Islet precursor cell (in vitro differentiated cells): ENCODE measurements around the gene DESI1.
"Not testable (repeated sequence)": the region's sequence is repeated elsewhere in the genome, so short reads cannot be mapped to it uniquely, and the experiment has no call there.

Source experiments
- DNase-seq: peaks from one replicate; pipeline ENCODE4 v3.0.0-alpha.2; 2018

Gene DESI1

DNA sequence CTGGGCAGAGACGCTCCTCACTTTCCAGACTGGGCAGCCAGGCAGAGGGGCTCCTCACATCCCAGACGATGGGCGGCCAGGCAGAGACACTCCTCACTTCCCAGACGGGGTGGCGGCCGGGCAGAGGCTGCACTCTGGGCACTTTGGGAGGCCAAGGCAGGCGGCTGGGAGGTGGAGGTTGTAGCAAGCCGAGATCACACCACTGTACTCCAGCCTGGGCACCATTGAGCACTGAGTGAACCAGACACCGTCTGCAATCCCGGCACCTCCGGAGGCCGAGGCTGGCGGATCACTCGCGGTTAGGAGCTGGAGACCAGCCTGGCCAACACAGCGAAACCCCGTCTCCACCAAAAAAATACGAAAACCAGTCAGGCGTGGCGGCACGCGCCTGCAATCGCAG, 10.8 kb upstream of the DESI1 start:
- DNase-seq = not testable (repeated sequence)

- DNase-seq = not testable (repeated sequence)
Measured at GRCh38 chr22:41631115-41631514, 10.3 kb upstream of the DESI1 start.

GRCh38 chr22:41625577-41625976, 4.7 kb upstream of the DESI1 start:
- DNase-seq = no peak

DNA sequence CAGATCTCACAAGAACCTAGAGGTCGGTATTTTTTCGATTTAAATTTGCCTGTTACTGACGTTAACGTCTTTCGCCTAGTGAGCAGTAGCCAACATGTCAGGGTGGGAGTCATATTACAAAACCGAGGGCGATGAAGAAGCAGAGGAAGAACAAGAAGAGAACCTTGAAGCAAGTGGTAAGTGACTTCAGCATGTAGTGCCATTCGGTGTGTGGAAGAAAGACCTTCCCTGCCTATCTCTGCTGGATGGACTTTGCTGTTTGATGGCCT, 1.0 kb upstream of the DESI1 start:
- DNase-seq = no peak

GRCh38 chr22:41621099-41621910, 462 bp upstream of the DESI1 start, which contains the start of gene XRCC6:
TSS of gene XRCC6 (plus strand) at chr22:41621295. CDS start at chr22:41622005, 710 bp downstream.
- DNase-seq = peak; percentile 100

DNA sequence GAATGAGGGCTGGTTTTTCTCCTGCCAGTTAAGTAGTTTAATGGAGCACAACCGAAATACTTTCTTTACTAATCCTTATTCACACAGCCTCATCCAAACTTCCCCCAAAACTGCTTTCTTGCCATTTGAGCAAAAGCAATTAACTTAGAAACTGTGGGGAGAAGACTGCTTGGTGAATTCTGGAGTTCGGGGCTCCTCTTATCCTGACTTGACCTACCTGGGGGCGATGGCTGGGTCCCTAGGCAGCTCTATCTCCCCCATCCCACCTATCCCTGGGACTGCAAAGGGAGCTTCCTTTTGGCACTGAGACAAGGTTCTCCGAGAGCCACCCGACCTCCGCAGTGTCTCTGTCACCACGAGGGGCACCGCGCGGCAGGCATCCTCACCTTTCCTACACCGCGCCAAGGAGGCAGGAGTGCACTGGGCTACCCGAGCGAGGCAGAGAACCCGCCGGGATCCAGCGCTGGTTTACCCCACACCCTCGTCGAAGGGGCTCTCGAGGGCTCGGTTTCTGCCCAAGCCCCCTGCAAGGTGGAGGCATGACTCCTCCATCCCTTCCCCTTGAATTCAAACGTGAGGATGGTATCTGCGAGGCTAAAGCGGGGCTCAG, 759 bp downstream of the DESI1 start:
- peak; percentile 80 for DNase-seq

DNA sequence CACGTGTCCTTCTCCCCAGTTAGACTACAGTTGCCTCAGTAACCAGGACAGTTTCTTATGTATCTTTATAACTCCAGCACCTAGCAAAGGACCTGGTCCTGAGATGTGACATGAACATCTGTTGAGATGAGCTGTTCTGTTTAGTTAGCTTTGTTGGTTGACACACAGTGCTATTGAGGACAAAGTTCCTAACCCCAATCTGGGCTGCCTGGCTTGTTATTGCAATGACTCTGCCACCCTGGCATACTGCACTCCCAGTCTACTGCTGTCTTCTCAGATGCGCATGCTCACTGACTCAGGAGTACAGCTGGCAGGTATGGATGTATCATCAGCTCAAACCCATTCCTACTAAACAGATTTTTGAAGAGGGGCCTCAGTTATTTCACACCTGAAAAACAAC, 7.4 kb downstream of the DESI1 start:
- no peak for DNase-seq

DNA sequence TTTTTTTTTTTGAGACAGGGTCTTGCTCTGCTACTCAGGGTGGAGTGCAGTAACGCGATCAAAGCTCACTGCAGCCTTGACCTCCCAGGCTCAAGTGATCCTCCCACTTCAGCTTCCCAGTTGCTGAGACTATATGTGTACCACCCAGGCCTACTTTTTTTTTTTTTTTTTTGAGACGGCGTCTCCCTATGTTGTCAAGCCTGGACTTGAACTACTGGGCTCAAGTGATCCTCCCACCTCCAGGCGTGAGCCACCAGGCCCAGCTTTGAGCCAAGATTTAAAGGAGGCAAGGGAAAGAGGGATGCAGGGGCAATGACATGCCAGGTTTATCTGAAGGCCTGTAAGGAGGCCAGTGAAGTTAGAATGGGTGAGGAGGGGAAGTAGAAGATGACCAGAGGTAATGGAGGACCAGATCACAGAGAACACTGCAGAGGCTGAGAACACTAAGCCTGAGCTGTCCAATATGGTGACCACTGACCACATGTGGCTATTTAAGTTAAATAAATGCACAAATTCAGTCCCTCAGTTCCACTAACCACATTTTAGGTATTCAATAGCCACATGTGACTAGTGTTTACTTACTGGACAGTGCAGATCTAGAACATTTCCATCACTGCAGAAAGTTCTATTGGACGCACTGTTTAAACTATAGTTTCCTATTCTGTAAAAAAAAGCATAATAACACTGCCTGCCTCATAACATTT, 8.1 kb downstream of the DESI1 start:
- no peak for DNase-seq

GRCh38 chr22:41608386-41608785, 12.5 kb downstream of the DESI1 start:
- no peak for DNase-seq

GRCh38 chr22:41603873-41604332, 16.9 kb downstream of the DESI1 start:
- DNase-seq = no peak

GRCh38 chr22:41600976-41601375, 19.9 kb downstream of the DESI1 start:
- DNase-seq = no peak

GRCh38 chr22:41598891-41599635, 21.8 kb downstream of the DESI1 start:
- DNase-seq = no peak

GRCh38 chr22:41598081-41598480, 22.8 kb downstream of the DESI1 start:
- DNase-seq = no peak

DNA sequence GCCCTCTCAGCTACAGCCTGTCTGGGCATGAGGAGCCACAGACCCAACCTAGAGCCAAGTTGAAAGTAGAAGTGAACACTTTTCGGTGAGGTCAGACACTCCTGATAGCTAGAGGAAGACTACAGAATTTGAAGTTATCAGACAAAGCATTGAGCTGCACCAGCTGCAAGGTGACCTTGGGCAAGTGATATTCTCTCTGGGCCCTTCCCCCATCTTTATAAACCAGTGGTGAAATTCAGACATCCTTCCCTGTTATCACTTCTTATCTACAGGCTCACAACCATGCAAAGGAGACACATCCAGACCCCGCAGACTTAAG, 23.2 kb downstream of the DESI1 start:
- DNase-seq = no peak

GRCh38 chr22:41596776-41597634, 23.8 kb downstream of the DESI1 start:
- peak; percentile 87 for DNase-seq

DNA sequence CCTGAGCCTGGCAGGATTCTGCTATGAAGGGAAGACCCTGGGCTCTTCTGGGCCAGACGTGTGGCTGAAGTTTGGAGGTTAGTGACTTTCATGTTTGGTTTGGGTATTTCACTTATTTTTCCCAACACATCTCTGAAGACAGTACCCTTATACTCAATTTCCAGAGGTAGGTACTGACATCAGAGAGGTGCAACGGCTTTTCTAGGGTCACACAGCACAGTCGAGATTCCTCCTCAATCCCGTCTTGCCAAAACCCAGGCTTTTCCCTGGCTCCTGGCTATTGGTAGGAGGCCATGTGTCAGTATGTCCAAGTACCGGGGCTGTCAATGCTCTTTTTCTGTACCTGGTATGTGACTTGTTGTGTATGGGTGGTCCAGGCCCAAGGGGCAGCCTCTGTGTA, 25.1 kb downstream of the DESI1 start:
- DNase-seq = no peak

GRCh38 chr22:41593336-41593960, 27.4 kb downstream of the DESI1 start:
- not testable (repeated sequence) for DNase-seq

DNA sequence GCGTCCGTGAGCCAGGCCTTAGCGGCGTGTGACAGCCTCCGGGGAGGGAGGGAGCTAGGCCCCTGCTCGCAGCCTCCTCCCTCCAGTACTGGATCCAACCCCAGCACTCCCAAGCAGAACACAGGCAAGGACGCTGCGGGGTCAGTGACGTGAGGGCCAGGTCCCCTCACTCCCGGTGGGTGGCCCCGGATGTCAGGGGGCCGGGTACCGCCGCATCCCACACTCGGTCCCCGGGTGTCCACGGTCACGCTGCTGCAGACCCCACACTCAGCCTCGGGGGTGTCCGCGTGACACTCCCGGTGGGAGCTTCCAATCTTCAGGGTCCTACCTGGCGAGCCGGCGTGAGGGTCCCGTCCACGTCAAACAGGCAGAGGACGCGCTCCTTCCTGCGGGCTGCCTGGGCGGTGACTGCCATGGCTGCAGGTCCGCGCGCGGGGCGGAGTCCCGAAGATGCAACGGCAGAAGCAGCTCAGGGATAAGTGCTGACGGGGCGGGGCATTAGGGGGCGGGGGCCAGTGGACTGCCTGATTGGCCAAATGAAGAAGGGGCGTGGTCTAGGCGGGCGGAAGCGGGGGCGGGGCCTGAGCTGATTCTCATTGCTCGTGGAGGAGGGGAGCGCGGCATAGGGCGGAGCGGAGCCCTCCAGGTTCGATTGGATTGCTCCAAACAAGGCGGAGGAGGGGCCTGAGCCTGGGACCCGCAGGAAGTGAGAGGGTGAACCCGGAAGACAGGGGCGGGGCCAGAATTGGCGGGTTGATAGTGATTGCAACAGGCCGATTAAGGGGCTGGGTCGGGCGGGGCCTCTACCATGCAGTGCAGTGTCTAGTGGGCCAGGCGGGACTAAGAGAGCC, 31.2 kb downstream of the DESI1 start, which contains the start of gene PMM1:
Gene PMM1 (minus strand): TSS at position 450 of the 851 bp plus-strand sequence. CDS start 35 bp downstream, at position 415.
- peak; percentile 100 for DNase-seq

DNA sequence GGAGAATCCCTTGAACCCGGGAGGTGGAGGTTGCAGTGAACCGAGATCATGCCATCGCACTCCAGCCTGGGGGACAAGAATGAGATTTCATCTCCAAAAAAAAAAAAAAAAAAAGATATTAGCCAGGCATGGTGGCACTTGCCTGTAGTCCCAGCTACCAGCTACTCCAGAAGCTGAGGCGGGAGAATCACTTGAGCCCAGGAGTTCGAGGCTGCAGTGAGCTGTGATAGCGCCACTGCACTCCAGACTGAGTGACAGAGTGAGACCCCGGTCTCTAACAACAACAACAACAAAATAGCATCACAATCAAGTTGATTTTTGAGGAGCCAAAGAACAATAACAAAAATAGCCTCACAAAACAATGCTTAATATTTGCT, 33.5 kb downstream of the DESI1 start:
- no peak for DNase-seq

DNA sequence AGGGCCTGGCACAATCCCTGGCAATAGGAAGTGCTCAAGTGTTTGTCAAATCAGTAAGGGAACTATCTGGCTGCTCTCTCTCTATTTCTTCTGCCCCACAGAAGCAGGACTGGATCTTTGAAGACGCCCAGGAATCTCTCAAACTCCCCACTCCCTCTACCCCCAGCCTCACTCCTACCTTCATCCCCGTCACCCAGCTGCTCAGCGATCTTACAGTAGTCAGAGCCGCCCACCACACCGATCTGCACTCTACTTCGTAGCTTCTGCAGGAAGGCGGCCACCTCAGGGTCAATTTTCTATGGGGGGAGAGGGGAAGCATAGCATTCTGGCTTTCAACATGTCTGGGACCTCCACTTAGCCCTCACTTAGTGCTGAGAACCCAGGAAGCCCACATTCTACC, 34.9 kb downstream of the DESI1 start:
- no peak for DNase-seq

GRCh38 chr22:41584881-41585280, 36.0 kb downstream of the DESI1 start:
- no peak for DNase-seq
